ENCODE measurements around the gene ANKS1B. TPM values are rescaled to one million over a fixed set of nuclear protein-coding genes. Genes with fewer than 3 reads are reported as not detected.

The ANKS1B gene
- polyA plus RNA-seq, 3 donors = not detected

GRCh38 chr12:99099786-99100185 lies 885.0 kb downstream of the ANKS1B start:
- Histone ChIP-seq H3K27me3 (ENCODE audit: control insufficient read depth in 2 of 2, insufficient read depth in 2 of 2, low read length in 2 of 2) (no peaks in the 10 kb centered on the region), H3K4me1 (ENCODE audit: control insufficient read depth in 1 of 2, insufficient read depth in 2 of 2, low read length in 2 of 2) (no peaks in the 10 kb centered on the region), H3K27ac (ENCODE audit: low read depth in 1 of 2, low read length in 2 of 2) (no peak overlapping the region), H3K9me3 (replicated peaks in 1 of 2; ENCODE audit: control insufficient read depth in 1 of 2, insufficient read depth in 1 of 2, low read length in 2 of 2) (no peaks in the 10 kb centered on the region), H3K36me3 (replicated peaks in 1 of 2; ENCODE audit: control insufficient read depth in 1 of 2, insufficient read depth in 2 of 2, low read length in 2 of 2) (no peaks in the 10 kb centered on the region), H3K4me2 (replicated peaks; ENCODE audit: extremely low read depth, low read length, poor library complexity, severe bottlenecking) (no peak overlapping the region), H2AFZ (ENCODE audit: insufficient read depth, low read depth, low read length, poor library complexity, severe bottlenecking) (no peak overlapping the region), H3K4me3 (replicated peaks in 1 of 3; ENCODE audit: low read depth in 2 of 3, low read length in 3 of 3) (no peak overlapping the region), H3K79me2 (ENCODE audit: insufficient read depth, low read length) (no peaks in the 10 kb centered on the region), H4K20me1 (ENCODE audit: insufficient read depth, low read length) (no peaks in the 10 kb centered on the region), H3K9ac (ENCODE audit: insufficient read depth, low read length, poor library complexity, severe bottlenecking) (no peak overlapping the region)
- peaks cover 0 to 3% (median 2%) of the 10 kb centered on the region in 3 donors for H3K27me3 Mint-ChIP-seq (ENCODE audit: low read depth in 3 of 3)
- WGBS (ENCODE audit: insufficient coverage) = no CpG with 5 or more reads among the region's 2 CpGs
- H3K27ac Mint-ChIP-seq = no peak overlapping the region
- no peaks in the 10 kb centered on the region for H3K36me3 Mint-ChIP-seq
- TF ChIP-seq CTCF (IDR thresholded peaks at IDR 0.05) = no peak
- intact Hi-C loops (cut with micrococcal nuclease) = no loop called here
- peaks cover 0 to 2% (median 0%) of the 10 kb centered on the region in 7 donors for H3K9me3 Mint-ChIP-seq
- peaks cover 5% of the 10 kb centered on the region for H3K4me1 Mint-ChIP-seq
- DNase-seq = no peak
- no peak overlapping the region for H3K4me3 Mint-ChIP-seq

DNA sequence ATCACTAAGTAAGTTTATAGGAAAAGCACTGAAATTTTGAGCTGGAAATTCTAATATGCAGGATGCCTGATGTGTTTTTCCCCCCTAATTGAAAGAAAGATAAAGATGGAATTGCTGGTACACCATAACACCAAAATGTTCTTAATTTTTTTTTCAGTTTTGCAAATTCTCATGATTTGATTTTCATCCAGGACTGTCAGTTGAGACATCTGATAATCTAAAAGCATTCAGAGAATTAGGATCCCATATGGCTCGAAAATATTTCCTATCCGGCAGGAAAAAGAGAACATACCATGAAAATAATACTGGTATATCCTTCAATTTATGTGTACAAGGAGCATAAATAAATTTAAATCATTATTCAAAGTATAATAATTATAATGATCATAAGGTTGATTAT lies 887.6 kb downstream of the ANKS1B start:
- no peak for TF ChIP-seq CTCF (IDR thresholded peaks at IDR 0.05)
- no peaks in the 10 kb centered on the region for H3K79me2 ChIP-seq (ENCODE audit: insufficient read depth, low read length)
- no CpG with 5 or more reads among the region's 2 CpGs for WGBS (ENCODE audit: insufficient coverage)

More for the DNA sequence above, 887.6 kb downstream of the ANKS1B start:
- Mint-ChIP-seq H3K4me3 (no peak overlapping the region), H3K9me3 (peaks cover 0 to 3% (median 0%) of the 10 kb centered on the region in 7 donors), H3K27ac (no peak overlapping the region), H3K36me3 (no peaks in the 10 kb centered on the region), H3K27me3 (ENCODE audit: low read depth in 3 of 3) (peaks cover 0 to 6% (median 2%) of the 10 kb centered on the region in 3 donors), H3K4me1 (peaks cover 3% of the 10 kb centered on the region)
- Histone ChIP-seq H3K4me1 (ENCODE audit: control insufficient read depth in 1 of 2, insufficient read depth in 2 of 2, low read length in 2 of 2) (no peaks in the 10 kb centered on the region), H3K27ac (ENCODE audit: low read depth in 1 of 2, low read length in 2 of 2) (no peak overlapping the region), H3K27me3 (ENCODE audit: control insufficient read depth in 2 of 2, insufficient read depth in 2 of 2, low read length in 2 of 2) (no peaks in the 10 kb centered on the region), H3K4me2 (replicated peaks; ENCODE audit: extremely low read depth, low read length, poor library complexity, severe bottlenecking) (no peak overlapping the region), H4K20me1 (ENCODE audit: insufficient read depth, low read length) (no peaks in the 10 kb centered on the region), H3K9ac (ENCODE audit: insufficient read depth, low read length, poor library complexity, severe bottlenecking) (no peak overlapping the region), H2AFZ (ENCODE audit: insufficient read depth, low read depth, low read length, poor library complexity, severe bottlenecking) (no peak overlapping the region), H3K9me3 (replicated peaks in 1 of 2; ENCODE audit: control insufficient read depth in 1 of 2, insufficient read depth in 1 of 2, low read length in 2 of 2) (no peaks in the 10 kb centered on the region), H3K36me3 (replicated peaks in 1 of 2; ENCODE audit: control insufficient read depth in 1 of 2, insufficient read depth in 2 of 2, low read length in 2 of 2) (no peaks in the 10 kb centered on the region), H3K4me3 (replicated peaks in 1 of 3; ENCODE audit: low read depth in 2 of 3, low read length in 3 of 3) (no peak overlapping the region)
- DNase-seq = no peak
- intact Hi-C loops (cut with micrococcal nuclease) = no loop called here

All from CD14-positive monocyte (primary cell).